ENCODE data around the gene TMCO6.

DNA sequence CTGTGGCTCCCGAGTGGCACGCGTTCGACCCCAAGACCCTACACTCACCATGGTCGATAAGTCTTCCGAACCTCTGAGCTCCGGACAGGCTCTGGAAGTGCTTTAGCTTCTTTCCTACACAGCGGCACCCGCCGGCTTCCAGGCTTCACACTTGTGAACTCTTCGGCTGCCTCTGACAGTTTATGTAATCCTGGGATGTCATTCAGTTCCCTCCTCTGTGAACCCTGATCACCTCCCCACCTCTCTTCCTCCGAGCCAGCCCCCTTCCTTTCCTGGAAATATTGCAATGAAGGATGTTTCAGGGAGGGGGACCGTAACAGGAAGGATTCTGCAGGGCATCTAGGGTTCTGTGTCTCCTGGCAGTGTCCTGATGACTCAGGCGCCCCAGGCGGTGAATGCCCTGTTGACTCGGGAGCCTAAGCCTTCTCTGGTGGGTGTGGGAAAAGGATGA lies 6.2 kb upstream of the TMCO6 start, which contains the start of gene CD14:
- TF ChIP-seq, protein P1, sequence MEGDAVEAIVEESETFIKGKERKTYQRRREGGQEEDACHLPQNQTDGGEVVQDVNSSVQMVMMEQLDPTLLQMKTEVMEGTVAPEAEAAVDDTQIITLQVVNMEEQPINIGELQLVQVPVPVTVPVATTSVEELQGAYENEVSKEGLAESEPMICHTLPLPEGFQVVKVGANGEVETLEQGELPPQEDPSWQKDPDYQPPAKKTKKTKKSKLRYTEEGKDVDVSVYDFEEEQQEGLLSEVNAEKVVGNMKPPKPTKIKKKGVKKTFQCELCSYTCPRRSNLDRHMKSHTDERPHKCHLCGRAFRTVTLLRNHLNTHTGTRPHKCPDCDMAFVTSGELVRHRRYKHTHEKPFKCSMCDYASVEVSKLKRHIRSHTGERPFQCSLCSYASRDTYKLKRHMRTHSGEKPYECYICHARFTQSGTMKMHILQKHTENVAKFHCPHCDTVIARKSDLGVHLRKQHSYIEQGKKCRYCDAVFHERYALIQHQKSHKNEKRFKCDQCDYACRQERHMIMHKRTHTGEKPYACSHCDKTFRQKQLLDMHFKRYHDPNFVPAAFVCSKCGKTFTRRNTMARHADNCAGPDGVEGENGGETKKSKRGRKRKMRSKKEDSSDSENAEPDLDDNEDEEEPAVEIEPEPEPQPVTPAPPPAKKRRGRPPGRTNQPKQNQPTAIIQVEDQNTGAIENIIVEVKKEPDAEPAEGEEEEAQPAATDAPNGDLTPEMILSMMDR (IDR thresholded peaks at IDR 0.05): no peak
- no peak for TF ChIP-seq POLR2A (IDR thresholded peaks at IDR 0.05)
